IMR-90 (cell line): ENCODE results near the gene MAGEA10. TPM values are rescaled to one million over a fixed set of nuclear protein-coding genes. Genes with fewer than 3 reads are reported as not detected.

Source experiments
- ATAC-seq: fragments of 200-7000 bp; cut with Tn5 transposase; 2 replicates; pipeline ENCODE4 v1.9.1; 2020; ENCODE audit warnings: low read depth, mild to moderate bottlenecking, moderate library complexity
- BruUV-seq: library from RNA; stranded (reverse); fragments of 400-500 nt; replicated peaks from 2 replicates; lab custom pipeline; 2021; lab: Mats Ljungman, UMichigan
- CTCF ChIA-PET: fragments of 300-600 bp; formaldehyde crosslinking; extraction: SDS; loops from one replicate; lab custom pipeline; 2021; ENCODE audit warnings: antibody characterized with exemption; lab: Yijun Ruan, JAX
- POLR2A ChIA-PET: fragments of 300-600 bp; sonication (Branson Sonifier 250); formaldehyde crosslinking; loops from one replicate; lab custom pipeline; 2022; ENCODE audit warnings: antibody characterized with exemption; ENCODE audit not compliant: unreplicated experiment; lab: Charles Lee
- DNase-seq: peaks from one replicate; pipeline ENCODE4 v3.0.0; 2013
- H2AFZ ChIP-seq: replicated peaks from 2 replicates; pipeline ENCODE3; 2013; ENCODE audit warnings: low read length, mild to moderate bottlenecking; ENCODE audit not compliant: poor library complexity
- H2AK5ac ChIP-seq: 2 replicates; pipeline ENCODE4 v1.6.1; 2013; ENCODE audit warnings: low read depth, low read length, inconsistent platforms
- H2AK9ac ChIP-seq: replicated peaks from 2 replicates; pipeline ENCODE3; 2013; ENCODE audit warnings: mild to moderate bottlenecking, low read depth, low read length, moderate library complexity; ENCODE audit not compliant: poor library complexity
- H2BK120ac ChIP-seq: 2 replicates; pipeline ENCODE4 v1.6.1; 2013; ENCODE audit warnings: low read depth, low read length, inconsistent platforms
- H2BK15ac ChIP-seq: 3 replicates; pipeline ENCODE4 v1.6.1; 2013; ENCODE audit warnings: low read depth, low read length, inconsistent platforms
- H2BK20ac ChIP-seq: 2 replicates; pipeline ENCODE4 v1.6.1; 2013; ENCODE audit warnings: low read depth, mild to moderate bottlenecking, inconsistent platforms, low read length, moderate library complexity
- H2BK5ac ChIP-seq: 2 replicates; pipeline ENCODE4 v1.6.1; 2013; ENCODE audit warnings: mild to moderate bottlenecking, low read depth, low read length, inconsistent platforms; ENCODE audit not compliant: poor library complexity, severe bottlenecking
- H3K14ac ChIP-seq: replicated peaks from 2 replicates; pipeline ENCODE4 v1.6.1; 2013; ENCODE audit warnings: low read depth, low read length, inconsistent platforms
- H3K18ac ChIP-seq: 2 replicates; pipeline ENCODE4 v1.6.1; 2013; ENCODE audit warnings: low read depth, low read length, control low read depth
- H3K23ac ChIP-seq: 2 replicates; pipeline ENCODE4 v1.6.1; 2013; ENCODE audit warnings: low read depth, low read length, inconsistent platforms
- H3K27ac ChIP-seq: 2 replicates; pipeline ENCODE4 v1.5.1; 2013; ENCODE audit warnings: mild to moderate bottlenecking, control low read depth, low read length; ENCODE audit not compliant: insufficient read depth
- H3K27me3 ChIP-seq: 2 replicates; pipeline ENCODE4 v1.6.1; 2013; ENCODE audit warnings: low read length; ENCODE audit not compliant: control insufficient read depth, insufficient read depth
- H3K36me3 ChIP-seq: 2 replicates; pipeline ENCODE4 v1.6.1; 2013; ENCODE audit warnings: low read length, mixed read lengths; ENCODE audit not compliant: control insufficient read depth, insufficient read depth
- H3K4ac ChIP-seq: 2 replicates; pipeline ENCODE4 v1.6.1; 2013; ENCODE audit warnings: low read depth, low read length, inconsistent platforms
- H3K4me1 ChIP-seq: 2 replicates; pipeline ENCODE4 v1.6.1; 2013; ENCODE audit warnings: low read length, mixed read lengths; ENCODE audit not compliant: control insufficient read depth, insufficient read depth
- H3K4me2 ChIP-seq: 2 replicates; pipeline ENCODE4 v1.6.1; 2013; ENCODE audit warnings: low read depth, mild to moderate bottlenecking, control low read depth, low read length, moderate library complexity
- H3K4me3 ChIP-seq: 2 replicates; pipeline ENCODE4 v1.5.1; 2013; ENCODE audit warnings: low read depth, mild to moderate bottlenecking, control low read depth, low read length, moderate library complexity; ENCODE audit not compliant: insufficient read depth
- H3K56ac ChIP-seq: 2 replicates; pipeline ENCODE4 v1.6.1; 2013; ENCODE audit warnings: low read length, inconsistent platforms; ENCODE audit not compliant: insufficient read depth; ENCODE audit errors: extremely low read depth
- H3K79me1 ChIP-seq, 2 experiments: 2 replicates each; pipeline ENCODE4 v1.6.1; 2013; ENCODE audit warnings: low read length in 2 of 2, inconsistent platforms in 1 of 2, low read depth in 1 of 2
- H3K9ac ChIP-seq: 2 replicates; pipeline ENCODE4 v1.6.1; 2013; ENCODE audit warnings: low read depth, low read length, control low read depth
- H3K9me1 ChIP-seq: 2 replicates; pipeline ENCODE4 v1.6.1; 2013; ENCODE audit warnings: low read length, inconsistent platforms; ENCODE audit not compliant: insufficient read depth
- H3K9me3 ChIP-seq: 2 replicates; pipeline ENCODE4 v1.6.1; 2013; ENCODE audit warnings: low read length; ENCODE audit not compliant: control insufficient read depth, insufficient read depth
- H4K20me1 ChIP-seq: 2 replicates; pipeline ENCODE4 v1.6.1; 2013; ENCODE audit warnings: low read length, inconsistent platforms; ENCODE audit not compliant: insufficient read depth
- H4K5ac ChIP-seq: 2 replicates; pipeline ENCODE4 v1.6.1; 2013; ENCODE audit warnings: mild to moderate bottlenecking, low read depth, low read length, control low read depth
- H4K8ac ChIP-seq, 2 experiments: 2 replicates each; pipeline ENCODE4 v1.6.1; 2013; ENCODE audit warnings: low read depth in 2 of 2, low read length in 2 of 2, control low read depth in 1 of 2, inconsistent platforms in 1 of 2
- H4K91ac ChIP-seq: 2 replicates; pipeline ENCODE4 v1.6.1; 2013; ENCODE audit warnings: low read depth, low read length, inconsistent platforms; ENCODE audit not compliant: insufficient read depth
- BHLHE40 ChIP-seq: fragments of 150-350 bp; IDR thresholded peaks from 2 replicates; pipeline ENCODE4 v1.6.1; 2016; ENCODE audit warnings: mild to moderate bottlenecking, low read depth, low read length
- CEBPB ChIP-seq: IDR thresholded peaks from 2 replicates; pipeline ENCODE4 v1.6.1; 2012; ENCODE audit warnings: low read depth, low read length, improper control_type of control experiment
- CHD1 ChIP-seq: IDR thresholded peaks from 2 replicates; pipeline ENCODE4 v1.6.1; 2012; ENCODE audit warnings: low read depth, low read length, improper control_type of control experiment
- FOS ChIP-seq: fragments of 150-350 bp; IDR thresholded peaks from 2 replicates; pipeline ENCODE4 v1.6.1; 2016; ENCODE audit warnings: low read depth, low read length
- MAFK ChIP-seq: IDR thresholded peaks from 2 replicates; pipeline ENCODE4 v1.6.1; 2012; ENCODE audit warnings: low read depth, low read length, improper control_type of control experiment
- MAZ ChIP-seq: IDR thresholded peaks from 2 replicates; pipeline ENCODE4 v1.6.1; 2012; ENCODE audit warnings: low read depth, mild to moderate bottlenecking, low read length, improper control_type of control experiment, moderate library complexity, borderline replicate concordance
- MXI1 ChIP-seq: IDR thresholded peaks from 2 replicates; pipeline ENCODE4 v1.6.1; 2012; ENCODE audit warnings: low read depth, mild to moderate bottlenecking, low read length, moderate library complexity, borderline replicate concordance
- NFE2L2 ChIP-seq: fragments of 150-350 bp; IDR thresholded peaks from 2 replicates; pipeline ENCODE4 v1.6.1; 2016; ENCODE audit warnings: low read depth, mild to moderate bottlenecking, low read length
- POLR2A ChIP-seq: IDR thresholded peaks from 2 replicates; pipeline ENCODE4 v1.6.1; 2012; ENCODE audit warnings: mild to moderate bottlenecking, low read depth, low read length
- RFX5 ChIP-seq: IDR thresholded peaks from 2 replicates; pipeline ENCODE4 v1.8.0; 2012; ENCODE audit warnings: low read depth, mild to moderate bottlenecking, low read length, moderate library complexity
- WGBS, 2 experiments: methylation state at CpG; one replicate each; pipeline versions ENCODE4 v1.1.5 to v1.1.7; 2013; ENCODE audit warnings: missing lambda C conversion rate in 2 of 2; ENCODE audit not compliant: insufficient read length in 1 of 2; ENCODE audit errors: extremely low coverage in 2 of 2; 5-methylcytosine and 5-hydroxymethylcytosine counted together
- dilution Hi-C: fragments of 300-500 bp; cut with HindIII; formaldehyde crosslinking; loops from one replicate; pipeline ENCODE4 v1.14.3; 2018; ENCODE audit warnings: low sequenced_read_pairs; ENCODE audit not compliant: unreplicated experiment
- in situ Hi-C: fragments of 300-500 bp; cut with MboI; formaldehyde crosslinking; loops from 3 replicates; pipeline ENCODE4 v1.14.3; 2019; ENCODE audit warnings: low sequenced_read_pairs, inconsistent platforms, mixed read lengths
- intact Hi-C: fragments of 100-400 bp; cut with micrococcal nuclease; formaldehyde crosslinking; loops from 2 replicates; pipeline ENCODE4 v1.10.0; 2022
- polyA plus RNA-seq, 3 experiments: library from polyadenylated mRNA; depleted of rRNA; stranded (reverse); fragments of >200 nt; gene quantifications; 2 replicates each; pipeline ENCODE4 v1.2.3, GENCODE V29; 2012; ENCODE audit warnings: low replicate concordance in 1 of 3
- total RNA-seq: library from RNA; depleted of rRNA; stranded (reverse); fragments of >200 nt; gene quantifications from 2 replicates; pipeline ENCODE4 v1.2.3, GENCODE V29; 2012
- TF ChIP-seq, protein P1 (sequence below): conservative IDR thresholded peaks from 2 replicates; pipeline ENCODE4 v1.5.1; 2012; ENCODE audit warnings: mild to moderate bottlenecking, low read depth, low read length, improper control_type of control experiment
- TF ChIP-seq, protein P2 (sequence below): fragments of 150-350 bp; IDR thresholded peaks from 2 replicates; pipeline ENCODE4 v1.6.1; 2016; ENCODE audit warnings: low read depth, mild to moderate bottlenecking, low read length, moderate library complexity, borderline replicate concordance

Gene MAGEA10
- total and polyA plus RNA-seq, 2 of the 4 experiments (the other 2 are of a cell fraction): not detected

- in situ Hi-C loops: no loop called here
- Histone ChIP-seq H4K20me1 (no peaks in the 10 kb centered on the region), H2BK15ac (no peak overlapping the region), H3K14ac (no peak overlapping the region), H3K18ac (no peak overlapping the region), H2BK120ac (no peak overlapping the region), H2AK9ac (no peak overlapping the region), H3K27ac (no peak overlapping the region), H3K9me1 (no peaks in the 10 kb centered on the region), H3K79me1 (no peaks in the 10 kb centered on the region), H2AFZ (no peak overlapping the region), H2BK20ac (no peak overlapping the region), H3K27me3 (no peaks in the 10 kb centered on the region), H3K4me1 (no peaks in the 10 kb centered on the region), H4K91ac (no peak overlapping the region), H3K9ac (no peak overlapping the region), H3K36me3 (no peaks in the 10 kb centered on the region), H2BK5ac (no peak overlapping the region), H3K4ac (no peak overlapping the region), H3K56ac (no peak overlapping the region), H4K5ac (no peak overlapping the region), H3K9me3 (peaks cover 1% of the 10 kb centered on the region; the same call in 1 of the 2 replicates), H3K4me2 (no peak overlapping the region), H4K8ac (no peak overlapping the region), H3K23ac (no peak overlapping the region), H2AK5ac (no peak overlapping the region), H3K4me3 (no peak overlapping the region)
- POLR2A ChIA-PET: no interaction called here
- dilution Hi-C loops: no loop called here
- no TSS peak for BruUV-seq
- TF ChIP-seq CEBPB: no peak
- TF ChIP-seq, protein P1, sequence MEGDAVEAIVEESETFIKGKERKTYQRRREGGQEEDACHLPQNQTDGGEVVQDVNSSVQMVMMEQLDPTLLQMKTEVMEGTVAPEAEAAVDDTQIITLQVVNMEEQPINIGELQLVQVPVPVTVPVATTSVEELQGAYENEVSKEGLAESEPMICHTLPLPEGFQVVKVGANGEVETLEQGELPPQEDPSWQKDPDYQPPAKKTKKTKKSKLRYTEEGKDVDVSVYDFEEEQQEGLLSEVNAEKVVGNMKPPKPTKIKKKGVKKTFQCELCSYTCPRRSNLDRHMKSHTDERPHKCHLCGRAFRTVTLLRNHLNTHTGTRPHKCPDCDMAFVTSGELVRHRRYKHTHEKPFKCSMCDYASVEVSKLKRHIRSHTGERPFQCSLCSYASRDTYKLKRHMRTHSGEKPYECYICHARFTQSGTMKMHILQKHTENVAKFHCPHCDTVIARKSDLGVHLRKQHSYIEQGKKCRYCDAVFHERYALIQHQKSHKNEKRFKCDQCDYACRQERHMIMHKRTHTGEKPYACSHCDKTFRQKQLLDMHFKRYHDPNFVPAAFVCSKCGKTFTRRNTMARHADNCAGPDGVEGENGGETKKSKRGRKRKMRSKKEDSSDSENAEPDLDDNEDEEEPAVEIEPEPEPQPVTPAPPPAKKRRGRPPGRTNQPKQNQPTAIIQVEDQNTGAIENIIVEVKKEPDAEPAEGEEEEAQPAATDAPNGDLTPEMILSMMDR: no peak
- TF ChIP-seq FOS: no peak
- no peak for TF ChIP-seq CHD1
- no peak for TF ChIP-seq BHLHE40
- no peak for TF ChIP-seq RFX5
- no peak for TF ChIP-seq NFE2L2
- no peak for TF ChIP-seq MAZ
- TF ChIP-seq MAFK: no peak
- no peak for TF ChIP-seq MXI1
- TF ChIP-seq POLR2A: no peak
- TF ChIP-seq, protein P2, sequence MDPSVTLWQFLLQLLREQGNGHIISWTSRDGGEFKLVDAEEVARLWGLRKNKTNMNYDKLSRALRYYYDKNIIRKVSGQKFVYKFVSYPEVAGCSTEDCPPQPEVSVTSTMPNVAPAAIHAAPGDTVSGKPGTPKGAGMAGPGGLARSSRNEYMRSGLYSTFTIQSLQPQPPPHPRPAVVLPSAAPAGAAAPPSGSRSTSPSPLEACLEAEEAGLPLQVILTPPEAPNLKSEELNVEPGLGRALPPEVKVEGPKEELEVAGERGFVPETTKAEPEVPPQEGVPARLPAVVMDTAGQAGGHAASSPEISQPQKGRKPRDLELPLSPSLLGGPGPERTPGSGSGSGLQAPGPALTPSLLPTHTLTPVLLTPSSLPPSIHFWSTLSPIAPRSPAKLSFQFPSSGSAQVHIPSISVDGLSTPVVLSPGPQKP: no peak
- ATAC-seq (no peak), DNase-seq (no peak)
- CTCF ChIA-PET: no interaction called here
- intact Hi-C loops: no loop called here
- 50% methylated on average over 1 of the region's 2 CpGs; no CpG with 5 or more reads in 1 of the 2 experiments for whole genome bisulfite sequencing, 2 experiments
Measured at GRCh38 chrX:152157042-152157441, 18.7 kb upstream of the MAGEA10 start.
